Thymus (tissue), 14 donors: Measurements from ENCODE around the gene PUS3. TPM values are rescaled to one million over a fixed set of nuclear protein-coding genes. Genes with fewer than 3 reads are reported as not detected.

ENCODE experiments used
- DNase-seq, 9 donors: peaks; one replicate each; pipeline ENCODE4 v3.0.0-alpha.2; 2013; ENCODE audit warnings: low spot score in 9 of 9, low read depth in 6 of 9, missing footprints in 1 of 9
- H3K27ac ChIP-seq, 2 donors: one replicate each; pipeline ENCODE4 v1.5.1; 2013; ENCODE audit warnings: control low read depth in 1 of 2, low read depth in 1 of 2, low read length in 1 of 2, mild to moderate bottlenecking in 1 of 2, moderate library complexity in 1 of 2
- H3K27me3 ChIP-seq, 2 donors: one replicate each; pipeline ENCODE4 v1.5.1; 2013; ENCODE audit warnings: low read length in 1 of 2; ENCODE audit not compliant: control insufficient read depth in 2 of 2, insufficient read depth in 1 of 2
- H3K36me3 ChIP-seq, 2 donors: one replicate each; pipeline ENCODE4 v1.5.1; 2013; ENCODE audit warnings: low read length in 1 of 2, mild to moderate bottlenecking in 1 of 2, moderate library complexity in 1 of 2; ENCODE audit not compliant: control insufficient read depth in 2 of 2, insufficient read depth in 2 of 2
- H3K4me1 ChIP-seq, 2 donors: one replicate each; pipeline ENCODE4 v1.5.1; 2013; ENCODE audit warnings: low read length in 2 of 2; ENCODE audit not compliant: control insufficient read depth in 2 of 2, insufficient read depth in 2 of 2
- H3K4me3 ChIP-seq, 2 donors: one replicate each; pipeline ENCODE4 v1.5.1; 2013; ENCODE audit warnings: low read length in 2 of 2, control low read depth in 1 of 2, mild to moderate bottlenecking in 1 of 2
- H3K9me3 ChIP-seq, 2 donors: one replicate each; pipeline ENCODE4 v1.5.1; 2013; ENCODE audit warnings: low read length in 1 of 2, mild to moderate bottlenecking in 1 of 2; ENCODE audit not compliant: control insufficient read depth in 2 of 2, insufficient read depth in 1 of 2
- WGBS: extraction: QIAGEN DNeasy Blood & Tissue Kit; methylation state at CpG from one replicate; pipeline ENCODE4 v1.1.7; 2013; 5-methylcytosine and 5-hydroxymethylcytosine counted together
- long read RNA-seq, 10 donors: transcript quantifications; one replicate each; lab custom pipeline, GENCODE V29; 2026
- polyA plus RNA-seq: library from polyadenylated mRNA; stranded (reverse); fragments of 200-250 nt; gene quantifications from one replicate; pipeline ENCODE4 v1.2.3, GENCODE V29; 2013
- total RNA-seq: library from RNA; stranded (reverse); fragments of 120-200 nt; gene quantifications from one replicate; pipeline ENCODE4 v1.2.4, GENCODE V29; 2013
- donor health status: healthy.

PUS3 gene
- total RNA-seq (14.4 TPM), polyA plus RNA-seq (17.2 TPM)
- long read RNA-seq, donor 1: 0 reads
- long read RNA-seq, donor 2: 0 reads
- long read RNA-seq, donor 3, transcript PUS3-201 (4 exons, 1,843 nt): major isoform, 6 of 9 reads
- long read RNA-seq, donor 3, partial matches to known transcripts: 0 of 9 reads
- long read RNA-seq, donor 3, other reads (novel, unspliced or antisense): 0 of 9 reads
- long read RNA-seq, donor 4, partial matches to known transcripts: 0 of 3 reads
- long read RNA-seq, donor 4, other reads (novel, unspliced or antisense): 0 of 3 reads
- long read RNA-seq, donor 5, partial matches to known transcripts: 0 of 8 reads
- long read RNA-seq, donor 5, other reads (novel, unspliced or antisense): 0 of 8 reads
- long read RNA-seq, donor 6, partial matches to known transcripts: 0 of 6 reads
- long read RNA-seq, donor 6, other reads (novel, unspliced or antisense): 0 of 6 reads
- long read RNA-seq, donor 7, partial matches to known transcripts: 0 of 3 reads
- long read RNA-seq, donor 7, other reads (novel, unspliced or antisense): 0 of 3 reads
- long read RNA-seq, donor 8, partial matches to known transcripts: 0 of 3 reads
- long read RNA-seq, donor 8, other reads (novel, unspliced or antisense): 0 of 3 reads
- long read RNA-seq, donor 9, partial matches to known transcripts: 6 of 10 reads
- long read RNA-seq, donor 9, other reads (novel, unspliced or antisense): 0 of 10 reads
- long read RNA-seq, donor 10, partial matches to known transcripts: 0 of 4 reads
- long read RNA-seq, donor 10, other reads (novel, unspliced or antisense): 0 of 4 reads

- H3K4me3 ChIP-seq: peak within 1 kb of the TSS; percentile 83 to 84
- peak within 1 kb of the TSS; percentile 84 to 88 for H3K27ac ChIP-seq
- 2% methylated on average over 31 of the region's 31 CpGs for WGBS
- peaks cover 0 to 4% of the 10 kb centered on the region in 2 donors for H3K9me3 ChIP-seq
- H3K36me3 ChIP-seq: peaks cover 0 to 14% of the 10 kb centered on the region in 2 donors
- H3K27me3 ChIP-seq: peaks cover 12 to 32% of the 10 kb centered on the region in 2 donors
- peak; percentile 66 to 92 (median 80) for DNase-seq
- peaks cover 14 to 21% of the 10 kb centered on the region in 2 donors for H3K4me1 ChIP-seq
These were observed at the start of gene PUS3 for GRCh38 chr11:125902927-125903710. TSS of gene PUS3 (minus strand) at chr11:125903206. CDS start at chr11:125896284, 6,922 bp downstream.

- Histone ChIP-seq H3K27me3 (no peaks in the 10 kb centered on the region), H3K9me3 (no peaks in the 10 kb centered on the region), H3K36me3 (no peaks in the 10 kb centered on the region), H3K4me3 (no peak overlapping the region), H3K4me1 (peaks cover 0 to 26% of the 10 kb centered on the region in 2 donors), H3K27ac (no peak overlapping the region)
- DNase-seq: no peak
- WGBS: 43% methylated on average over 2 of the region's 2 CpGs
These were observed 49.6 kb upstream of the PUS3 start for GRCh38 chr11:125952559-125952958.

GRCh38 chr11:125951731-125952130 is 48.7 kb upstream of the PUS3 start:
- no peak for DNase-seq
- H3K27me3 ChIP-seq: no peaks in the 10 kb centered on the region
- WGBS: 84% methylated on average over 11 of the region's 11 CpGs
- peaks cover 0 to 26% of the 10 kb centered on the region in 2 donors for H3K4me1 ChIP-seq
- H3K4me3 ChIP-seq: no peak overlapping the region
- no peaks in the 10 kb centered on the region for H3K36me3 ChIP-seq
- no peaks in the 10 kb centered on the region for H3K9me3 ChIP-seq
- H3K27ac ChIP-seq: no peak overlapping the region

GRCh38 chr11:125950696-125951651 is 48.0 kb upstream of the PUS3 start:
- no peak overlapping the region for H3K27ac ChIP-seq
- no peaks in the 10 kb centered on the region for H3K27me3 ChIP-seq
- no peaks in the 10 kb centered on the region for H3K36me3 ChIP-seq
- no peak overlapping the region for H3K4me3 ChIP-seq
- H3K9me3 ChIP-seq: no peaks in the 10 kb centered on the region
- H3K4me1 ChIP-seq: peaks cover 0 to 19% of the 10 kb centered on the region in 2 donors
- WGBS: 91% methylated on average over 15 of the region's 15 CpGs
- DNase-seq: no peak

GRCh38 chr11:125950178-125950490 is 47.1 kb upstream of the PUS3 start:
- H3K4me1 ChIP-seq: peaks cover 0 to 14% of the 10 kb centered on the region in 2 donors
- no peak overlapping the region for H3K4me3 ChIP-seq
- no peaks in the 10 kb centered on the region for H3K36me3 ChIP-seq
- no peaks in the 10 kb centered on the region for H3K9me3 ChIP-seq
- no peak overlapping the region for H3K27ac ChIP-seq
- no peak for DNase-seq
- WGBS: 97% methylated on average over 11 of the region's 11 CpGs
- H3K27me3 ChIP-seq: no peaks in the 10 kb centered on the region

- no peaks in the 10 kb centered on the region for H3K36me3 ChIP-seq
- H3K27me3 ChIP-seq: no peaks in the 10 kb centered on the region
- H3K4me3 ChIP-seq: no peak overlapping the region
- no peaks in the 10 kb centered on the region for H3K9me3 ChIP-seq
- H3K27ac ChIP-seq: no peak overlapping the region
- peaks cover 0 to 14% of the 10 kb centered on the region in 2 donors for H3K4me1 ChIP-seq
- DNase-seq: no peak
- 97% methylated on average over 22 of the region's 22 CpGs for WGBS
These were observed 46.5 kb upstream of the PUS3 start for GRCh38 chr11:125949271-125950177.

- H3K27me3 ChIP-seq: no peaks in the 10 kb centered on the region
- H3K36me3 ChIP-seq: no peaks in the 10 kb centered on the region
- H3K4me1 ChIP-seq: peaks cover 0 to 14% of the 10 kb centered on the region in 2 donors
- H3K4me3 ChIP-seq: no peak overlapping the region
- H3K27ac ChIP-seq: no peak overlapping the region
- DNase-seq: no peak
- WGBS: 95% methylated on average over 23 of the region's 23 CpGs
- no peaks in the 10 kb centered on the region for H3K9me3 ChIP-seq
These were observed 45.5 kb upstream of the PUS3 start for GRCh38 chr11:125948278-125949051.
